Esophagus muscularis mucosa (tissue), 4 donors: ENCODE measurements around the gene PKNOX1.
"Not testable (repeated sequence)": the region's sequence is repeated elsewhere in the genome, so short reads cannot be mapped to it uniquely, and the experiment has no call there.

Source experiments
- EP300 ChIP-seq: sonication (generic); formaldehyde crosslinking; IDR thresholded peaks from one replicate; pipeline ENCODE4 v1.6.1; 2017; ENCODE audit warnings: antibody characterized with exemption
- POLR2A ChIP-seq: fragments of 450-650 bp; IDR thresholded peaks from one replicate; pipeline ENCODE4 v1.6.1; 2017; ENCODE audit warnings: antibody characterized with exemption, moderate library complexity, mild to moderate bottlenecking, low read depth
- POLR2AphosphoS5 ChIP-seq, 2 donors: sonication (generic); formaldehyde crosslinking; IDR thresholded peaks; one replicate each; pipeline ENCODE4 v1.6.1; 2017; ENCODE audit warnings: antibody characterized with exemption in 2 of 2
- TF ChIP-seq, protein P1 (sequence below), 3 experiments: fragments of 200-600 bp in 2 of 3; fragments of 450-650 bp in 1 of 3; sonication (generic) in 2 of 3; IDR thresholded peaks; one replicate each; pipeline ENCODE4 v1.5.1; 2017 to 2019; ENCODE audit warnings: antibody characterized with exemption in 3 of 3, mild to moderate bottlenecking in 2 of 3, moderate library complexity in 1 of 3

DNA sequence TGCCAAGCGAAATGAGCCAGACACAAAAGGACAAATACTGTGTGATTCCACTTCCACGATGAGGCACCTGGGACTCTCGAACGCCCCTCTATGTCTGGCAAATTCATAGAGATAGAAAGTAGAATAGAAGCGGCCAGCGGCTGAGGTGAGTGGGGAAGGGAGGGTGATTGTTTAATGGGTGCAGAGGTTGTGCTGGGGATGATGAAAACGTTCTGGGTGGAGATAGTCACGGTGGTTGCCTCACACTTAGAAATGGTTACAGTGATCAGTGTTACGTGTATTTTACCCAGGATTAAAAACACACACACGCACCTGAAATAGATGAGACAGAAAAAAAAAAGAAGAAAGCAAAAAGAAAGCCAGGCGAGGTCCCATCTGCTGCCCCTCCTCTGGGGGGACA is 98.4 kb downstream of the PKNOX1 start:
- TF ChIP-seq, protein P1, sequence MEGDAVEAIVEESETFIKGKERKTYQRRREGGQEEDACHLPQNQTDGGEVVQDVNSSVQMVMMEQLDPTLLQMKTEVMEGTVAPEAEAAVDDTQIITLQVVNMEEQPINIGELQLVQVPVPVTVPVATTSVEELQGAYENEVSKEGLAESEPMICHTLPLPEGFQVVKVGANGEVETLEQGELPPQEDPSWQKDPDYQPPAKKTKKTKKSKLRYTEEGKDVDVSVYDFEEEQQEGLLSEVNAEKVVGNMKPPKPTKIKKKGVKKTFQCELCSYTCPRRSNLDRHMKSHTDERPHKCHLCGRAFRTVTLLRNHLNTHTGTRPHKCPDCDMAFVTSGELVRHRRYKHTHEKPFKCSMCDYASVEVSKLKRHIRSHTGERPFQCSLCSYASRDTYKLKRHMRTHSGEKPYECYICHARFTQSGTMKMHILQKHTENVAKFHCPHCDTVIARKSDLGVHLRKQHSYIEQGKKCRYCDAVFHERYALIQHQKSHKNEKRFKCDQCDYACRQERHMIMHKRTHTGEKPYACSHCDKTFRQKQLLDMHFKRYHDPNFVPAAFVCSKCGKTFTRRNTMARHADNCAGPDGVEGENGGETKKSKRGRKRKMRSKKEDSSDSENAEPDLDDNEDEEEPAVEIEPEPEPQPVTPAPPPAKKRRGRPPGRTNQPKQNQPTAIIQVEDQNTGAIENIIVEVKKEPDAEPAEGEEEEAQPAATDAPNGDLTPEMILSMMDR (IDR thresholded peaks at IDR 0.05): not testable (repeated sequence)
- TF ChIP-seq POLR2AphosphoS5 (IDR thresholded peaks at IDR 0.05); POLR2A; EP300: not testable (repeated sequence)
